H1 (cell line): Measurements from ENCODE around the gene DNAH1. TPM values are rescaled to one million over a fixed set of nuclear protein-coding genes. Genes with fewer than 3 reads are reported as not detected.
A peak's percentile ranks its signal among the peaks of the same experiment; 100 is the strongest.

ENCODE experiments used
- CTCF ChIA-PET: fragments of 300-600 bp; sonication (Branson Sonifier 250); formaldehyde crosslinking; loops from one replicate; lab custom pipeline; 2021; ENCODE audit not compliant: partially characterized antibody; lab: Charles Lee
- POLR2A ChIA-PET: fragments of 300-600 bp; sonication (Branson Sonifier 250); formaldehyde crosslinking; loops from one replicate; lab custom pipeline; 2021; ENCODE audit warnings: inconsistent platforms; ENCODE audit not compliant: partially characterized antibody; lab: Charles Lee
- DNase-seq, 2 experiments: peaks; one replicate each; pipeline versions ENCODE4 v3.0.0 to v3.0.0-alpha.2; 2010 to 2022; ENCODE audit warnings: low spot score in 2 of 2, low read depth in 1 of 2, mixed read lengths in 1 of 2
- FAIRE-seq: peaks from 2 replicates; lab custom pipeline; 2011; peaks lifted over from hg19 to GRCh38; lab: Jason Lieb, UNC
- H2AFZ ChIP-seq: 2 replicates; pipeline ENCODE4 v1.8.1; 2012; ENCODE audit warnings: low read length, inconsistent platforms
- H2AK5ac ChIP-seq: 2 replicates; pipeline ENCODE4 v1.6.1; 2013; ENCODE audit warnings: low read depth, low read length
- H2BK120ac ChIP-seq: replicated peaks from 2 replicates; pipeline ENCODE3; 2013; ENCODE audit warnings: low read depth, low read length, inconsistent platforms
- H2BK12ac ChIP-seq: 2 replicates; pipeline ENCODE4 v1.6.1; 2013; ENCODE audit warnings: low read depth, low read length
- H2BK15ac ChIP-seq: 2 replicates; pipeline ENCODE4 v1.6.1; 2013; ENCODE audit warnings: low read length
- H2BK20ac ChIP-seq: 2 replicates; pipeline ENCODE4 v1.6.1; 2013; ENCODE audit warnings: low read length
- H2BK5ac ChIP-seq: 2 replicates; pipeline ENCODE4 v1.6.1; 2013; ENCODE audit warnings: low read depth, low read length
- H3K14ac ChIP-seq: 2 replicates; pipeline ENCODE4 v1.6.1; 2013; ENCODE audit warnings: inconsistent platforms; ENCODE audit not compliant: insufficient read length
- H3K18ac ChIP-seq: 2 replicates; pipeline ENCODE4 v1.6.1; 2013; ENCODE audit warnings: low read length; ENCODE audit errors: extremely low read depth
- H3K23ac ChIP-seq: 2 replicates; pipeline ENCODE4 v1.6.1; 2013; ENCODE audit warnings: inconsistent platforms; ENCODE audit not compliant: insufficient read length
- H3K23me2 ChIP-seq: 2 replicates; pipeline ENCODE4 v1.6.1; 2013; ENCODE audit warnings: low read depth, low read length
- H3K27ac ChIP-seq: 2 replicates; pipeline ENCODE4 v1.6.1; 2011; ENCODE audit warnings: low read depth, low read length, inconsistent platforms
- H3K27me3 ChIP-seq, 4 experiments: replicated peaks in 1 of 4; 1 replicate in 1 of 4; 2 replicates in 3 of 4; pipeline versions ENCODE4 v1.6.1 to v1.8.1; 2011 to 2013; ENCODE audit warnings: low read length in 3 of 4, mild to moderate bottlenecking in 3 of 4, inconsistent platforms in 2 of 4, mixed read lengths in 2 of 4, moderate library complexity in 1 of 4; ENCODE audit not compliant: control insufficient read depth in 3 of 4, insufficient read depth in 3 of 4; ENCODE audit errors: extremely low read depth in 1 of 4
- H3K36me3 ChIP-seq, 4 experiments: 2 replicates each; pipeline versions ENCODE4 v1.6.1 to v1.8.1; 2011 to 2013; ENCODE audit warnings: mild to moderate bottlenecking in 4 of 4, low read length in 3 of 4, moderate library complexity in 2 of 4, control low read depth in 1 of 4, inconsistent platforms in 1 of 4; ENCODE audit not compliant: insufficient read depth in 4 of 4, control insufficient read depth in 2 of 4
- H3K4ac ChIP-seq: replicated peaks from 2 replicates; pipeline ENCODE3; 2013; ENCODE audit warnings: low read length, low read depth, mixed read lengths, inconsistent platforms; ENCODE audit not compliant: insufficient read length
- H3K4me1 ChIP-seq, 4 experiments: replicated peaks in 1 of 4; 1 replicate in 1 of 4; 2 replicates in 3 of 4; pipeline versions ENCODE4 v1.6.1 to v1.8.1; 2011 to 2013; ENCODE audit warnings: low read length in 3 of 4, inconsistent platforms in 2 of 4, mixed read lengths in 1 of 4; ENCODE audit not compliant: insufficient read depth in 4 of 4, control insufficient read depth in 3 of 4
- H3K4me2 ChIP-seq, 2 experiments: 2 replicates each; pipeline versions ENCODE4 v1.6.1 to v1.8.1; 2011 to 2013; ENCODE audit warnings: low read depth in 2 of 2, low read length in 2 of 2, control low read depth in 1 of 2, inconsistent platforms in 1 of 2, mild to moderate bottlenecking in 1 of 2; ENCODE audit not compliant: insufficient read depth in 1 of 2
- H3K4me3 ChIP-seq, 4 experiments: fragments of 200-600, 300-600 bp in 1 of 4; sonication (generic), shearing (Covaris generic), sonication (Bioruptor Twin) in 1 of 4; 2 replicates each; pipeline versions ENCODE4 v1.5.1 to v1.8.1; 2011 to 2016; ENCODE audit warnings: low read length in 4 of 4, low read depth in 3 of 4, control low read depth in 2 of 4, inconsistent platforms in 2 of 4, mild to moderate bottlenecking in 2 of 4, mixed read lengths in 1 of 4, moderate library complexity in 1 of 4; ENCODE audit not compliant: insufficient read depth in 2 of 4; ENCODE audit errors: extremely low read depth in 1 of 4
- H3K56ac ChIP-seq: replicated peaks from 2 replicates; pipeline ENCODE3; 2013; ENCODE audit warnings: low read depth, mild to moderate bottlenecking, mixed read lengths, low read length, inconsistent platforms; ENCODE audit not compliant: insufficient read length
- H3K79me1 ChIP-seq: 2 replicates; pipeline ENCODE4 v1.6.1; 2013; ENCODE audit warnings: low read depth, low read length, control low read depth
- H3K79me2 ChIP-seq, 2 experiments: 2 replicates each; pipeline versions ENCODE4 v1.6.1 to v1.8.1; 2012 to 2013; ENCODE audit warnings: low read length in 2 of 2, mild to moderate bottlenecking in 2 of 2, inconsistent platforms in 1 of 2; ENCODE audit not compliant: insufficient read depth in 2 of 2, control insufficient read depth in 1 of 2
- H3K9ac ChIP-seq, 4 experiments: replicated peaks in 1 of 4; 1 replicate in 1 of 4; 2 replicates in 3 of 4; pipeline versions ENCODE4 v1.6.1 to v1.8.1; 2011 to 2013; ENCODE audit warnings: low read depth in 3 of 4, low read length in 3 of 4, control low read depth in 2 of 4, mild to moderate bottlenecking in 2 of 4, moderate library complexity in 2 of 4, inconsistent platforms in 1 of 4; ENCODE audit errors: extremely low read depth in 1 of 4
- H3K9me3 ChIP-seq, 2 experiments: 2 replicates each; pipeline versions ENCODE4 v1.6.1 to v1.8.1; 2012 to 2013; ENCODE audit warnings: mild to moderate bottlenecking in 2 of 2, moderate library complexity in 2 of 2, control low read depth in 1 of 2, inconsistent platforms in 1 of 2, low read depth in 1 of 2, low read length in 1 of 2, mixed read lengths in 1 of 2; ENCODE audit not compliant: insufficient read depth in 2 of 2
- H4K20me1 ChIP-seq, 2 experiments: replicated peaks in 1 of 2; 2 replicates each; pipeline versions ENCODE3 to v1.8.1; 2011 to 2013; ENCODE audit warnings: inconsistent platforms in 2 of 2, low read length in 2 of 2, mild to moderate bottlenecking in 1 of 2; ENCODE audit not compliant: insufficient read depth in 2 of 2, control insufficient read depth in 1 of 2
- H4K5ac ChIP-seq: 2 replicates; pipeline ENCODE4 v1.6.1; 2013; ENCODE audit warnings: low read length, low read depth, mixed read lengths, inconsistent platforms; ENCODE audit not compliant: insufficient read length
- H4K8ac ChIP-seq: 2 replicates; pipeline ENCODE4 v1.8.0; 2013; ENCODE audit warnings: mild to moderate bottlenecking, moderate library complexity, low read length, inconsistent platforms; ENCODE audit not compliant: insufficient read depth; ENCODE audit errors: extremely low read depth
- H4K91ac ChIP-seq: replicated peaks from 2 replicates; pipeline ENCODE3; 2013; ENCODE audit warnings: low read length, mixed read lengths, inconsistent platforms; ENCODE audit not compliant: insufficient read length
- BRCA1 ChIP-seq: IDR thresholded peaks from 2 replicates; pipeline ENCODE4 v1.6.1; 2012; ENCODE audit warnings: low read depth, low read length, improper control_type of control experiment
- GABPA ChIP-seq: IDR thresholded peaks from 2 replicates; pipeline ENCODE4 v1.6.1; 2011; ENCODE audit warnings: mild to moderate bottlenecking, low read length, moderate library complexity, borderline replicate concordance; ENCODE audit not compliant: insufficient read depth
- POLR2A ChIP-seq, 2 experiments: IDR thresholded peaks; 1 replicate in 1 of 2; 2 replicates in 1 of 2; pipeline ENCODE4 v1.6.1; 2011; ENCODE audit warnings: low read depth in 2 of 2, low read length in 2 of 2, mild to moderate bottlenecking in 2 of 2; ENCODE audit errors: control extremely low read depth in 1 of 2
- RAD21 ChIP-seq, 2 experiments: IDR thresholded peaks in 1 of 2; conservative IDR thresholded peaks in 1 of 2; 2 replicates each; pipeline ENCODE4 v1.6.1; 2011; ENCODE audit warnings: low read depth in 2 of 2, low read length in 2 of 2, improper control_type of control experiment in 1 of 2, inconsistent platforms in 1 of 2, mild to moderate bottlenecking in 1 of 2, moderate library complexity in 1 of 2
- SIN3A ChIP-seq, 2 experiments: IDR thresholded peaks in 1 of 2; conservative IDR thresholded peaks in 1 of 2; 2 replicates each; pipeline ENCODE4 v1.6.1; 2011 to 2012; ENCODE audit warnings: low read length in 2 of 2, improper control_type of control experiment in 1 of 2, low read depth in 1 of 2, mild to moderate bottlenecking in 1 of 2
- SIX5 ChIP-seq: IDR thresholded peaks from 2 replicates; pipeline ENCODE4 v1.6.1; 2011; ENCODE audit warnings: mild to moderate bottlenecking, low read depth, low read length
- SUZ12 ChIP-seq: fragments of 200-600 bp; sonication (generic); IDR thresholded peaks from 2 replicates; pipeline ENCODE4 v1.6.1; 2012; ENCODE audit warnings: mild to moderate bottlenecking, inconsistent platforms, low read length, moderate library complexity, mixed read lengths
- TAF1 ChIP-seq: IDR thresholded peaks from 2 replicates; pipeline ENCODE4 v1.6.1; 2011; ENCODE audit warnings: mild to moderate bottlenecking, low read depth, low read length
- TEAD4 ChIP-seq: IDR thresholded peaks from 2 replicates; pipeline ENCODE4 v1.6.1; 2012; ENCODE audit warnings: low read depth, low read length, inconsistent platforms, mixed read lengths
- YY1 ChIP-seq: IDR thresholded peaks from 2 replicates; pipeline ENCODE4 v1.6.1; 2011; ENCODE audit warnings: low read depth, mild to moderate bottlenecking, low read length
- WGBS, 2 experiments: shearing (Covaris generic) in 1 of 2; methylation state at CpG; one replicate each; pipeline versions ENCODE4 v1.1.6 to v1.1.7; 2013 to 2015; ENCODE audit warnings: low lambda C conversion rate in 2 of 2, mixed read lengths in 2 of 2, inconsistent platforms in 1 of 2, low coverage in 1 of 2, missing lambda C conversion rate in 1 of 2; ENCODE audit not compliant: insufficient replicate concordance in 2 of 2, insufficient coverage in 1 of 2, insufficient read length in 1 of 2; ENCODE audit errors: extremely low coverage in 1 of 2, missing lambda C conversion rate in 1 of 2; 5-methylcytosine and 5-hydroxymethylcytosine counted together
- polyA plus RNA-seq, 7 experiments: library from polyadenylated mRNA; depleted of rRNA in 3 of 7; stranded (reverse) in 5 of 7; unstranded in 2 of 7; fragments of >200 nt in 5 of 7; fragments of 200-250 nt in 2 of 7; gene quantifications; 1 replicate in 5 of 7; 2 replicates in 1 of 7; 4 replicates in 1 of 7; pipeline versions ENCODE4 v1.2.1 to v1.2.3, GENCODE V29; 2011 to 2013; ENCODE audit warnings: missing spikeins in 2 of 7, mixed read lengths in 2 of 7
- total RNA-seq: library from RNA; stranded (reverse); fragmentation: NEBNext Ultra II Directional; extraction: Animal tissue kit (Norgen Biotek cat#: 25700); gene quantifications from 2 replicates; pipeline ENCODE4 v1.2.1, GENCODE V29; 2021

The DNAH1 gene
- total and polyA plus RNA-seq, 2 of the 8 experiments (the other 6 are each of a cell fraction or from before 2014, with no cell fraction given) = 1.0 to 1.5 TPM

- 47% methylated on average over 12 of the region's 19 CpGs; no CpG with 5 or more reads in 1 of the 2 experiments for WGBS, 2 experiments
- Histone ChIP-seq H2AK5ac (peak within 1 kb of the TSS; percentile 98), H3K56ac (no peak within 1 kb of the TSS), H3K14ac (no peak within 1 kb of the TSS), H2BK5ac (peak within 1 kb of the TSS; percentile 87; the same call in 1 of the 2 replicates), H3K9ac (0 out of 7 replicates have a peak within 1 kb of the TSS, but pooled peaks of 1 of the 4 experiments have one; percentile 11), H3K36me3 (no peaks in the 10 kb centered on the region), H2BK12ac (peak within 1 kb of the TSS; percentile 96; the same call in 1 of the 2 replicates), H4K5ac (peak within 1 kb of the TSS; percentile 41), H4K8ac (peak within 1 kb of the TSS; percentile 30), H2BK120ac (no peak within 1 kb of the TSS), H3K4ac (no peak within 1 kb of the TSS), H3K23ac (no peak within 1 kb of the TSS), H3K27me3 (0 out of 7 replicates have a peak, but pooled peaks cover 0 to 2% (median 0%) of the 10 kb centered on the region in 4 experiments), H3K23me2 (peaks cover 4% of the 10 kb centered on the region; the same call in 1 of the 2 replicates), H3K18ac (peak within 1 kb of the TSS; percentile 26), H2BK15ac (peak within 1 kb of the TSS; percentile 99; the same call in 1 of the 2 replicates), H3K79me2 (no peaks in the 10 kb centered on the region), H2AFZ (no peak within 1 kb of the TSS), H2BK20ac (no peak within 1 kb of the TSS), H3K79me1 (peaks cover 3% of the 10 kb centered on the region; the same call in 1 of the 2 replicates), H3K4me1 (peaks cover 0 to 14% (median 7%) of the 10 kb centered on the region in 4 experiments; a peak in 5 of 7 replicates), H3K4me3 (peak within 1 kb of the TSS in 1 of 4 experiments; percentile 38; a peak in 2 of 8 replicates), H3K27ac (no peak within 1 kb of the TSS), H4K91ac (peak within 1 kb of the TSS; percentile 5), H3K9me3 (no peaks in the 10 kb centered on the region), H3K4me2 (peak within 1 kb of the TSS; percentile 40 to 59), H4K20me1 (no peaks in the 10 kb centered on the region)
- DNase-seq (peak; percentile 56 to 87), FAIRE-seq (no peak)
- ChIA-PET CTCF (interaction anchor here (1.0 to 12.8 kb wide), 26 partner anchors 8 to 376 kb away, joined by 3 to 109 read pairs (median 4); partner anchors contain the start of genes TLR9 and TNNC1), POLR2A (interaction anchor here (0.6 to 12.3 kb wide), 9 partner anchors 8 to 774 kb away, joined by 3 to 112 read pairs (median 3); partner anchors contain the start of genes RPL29, TNNC1 and UQCC5)
- TF ChIP-seq TAF1 (peak; percentile 75), SIX5 (no peak), POLR2A (IDR thresholded peaks at IDR 0.05; ENCODE audit: control extremely low read depth in 1 of 2, low read depth in 2 of 2, low read length in 2 of 2) (peak in 1 of 2 experiments; percentile 71; a peak in 2 of 3 replicates), TEAD4 (no peak), RAD21 (IDR thresholded peaks at IDR 0.05 in 1 of 2, conservative IDR thresholded peaks at IDR 0.05 in 1 of 2; ENCODE audit: low read depth in 2 of 2, low read length in 2 of 2) (peak in 1 of 2 experiments; percentile 33; a peak in 2 of 4 replicates), GABPA (peak; percentile 28; the same call in 1 of the 2 replicates), SUZ12 (no peak), SIN3A (conservative IDR thresholded peaks at IDR 0.05 in 1 of 2, IDR thresholded peaks at IDR 0.05 in 1 of 2; ENCODE audit: low read depth in 1 of 2, low read length in 2 of 2) (no peak), YY1 (0 out of 2 replicates have a peak, but pooled peaks have one; percentile 26), BRCA1 (no peak)
Measured at GRCh38 chr3:52444860-52445793, 129.0 kb downstream of the DNAH1 start, which contains the start of gene SEMA3G. Gene SEMA3G (minus strand): TSS chr3:52445103. CDS start chr3:52445027, 76 bp downstream.
